ENCODE results near the gene COL21A1.

- TF ChIP-seq TCF12 (IDR thresholded peaks at IDR 0.05) (no peak), TCF12 (CRISPR knock-in tag; IDR thresholded peaks at IDR 0.05) (no peak), RFX1 (IDR thresholded peaks at IDR 0.05) (no peak), XRCC5 (optimal IDR thresholded peaks at IDR 0.05; ENCODE audit: low read length) (no peak)
Observed at GRCh38 chr6:56243518-56244070, 3.8 kb downstream of the COL21A1 start.

Measured in HepG2 (cell line).